Measurements from ENCODE around the gene ATAD3A.
A peak's percentile ranks its signal among the peaks of the same experiment; 100 is the strongest.
"Not testable (repeated sequence)": the region's sequence is repeated elsewhere in the genome, so short reads cannot be mapped to it uniquely, and the experiment has no call there.

The ATAD3A gene

GRCh38 chr1:1507305-1507704, 4.7 kb upstream of the ATAD3A start:
- Mint-ChIP-seq H3K9me3 (no peaks in the 10 kb centered on the region), H3K4me3 (no peak overlapping the region), H3K27me3 (no peaks in the 10 kb centered on the region), H3K4me1 (peaks cover 20% of the 10 kb centered on the region), H3K27ac (no peak overlapping the region), H3K36me3 (ENCODE audit: low read depth) (no peaks in the 10 kb centered on the region)
- ATAC-seq (no peak), DNase-seq (no peak)

GRCh38 chr1:1508775-1509464, 3.0 kb upstream of the ATAD3A start:
- H3K27ac Mint-ChIP-seq; ATAC-seq; H3K4me3 Mint-ChIP-seq; H3K36me3 Mint-ChIP-seq (ENCODE audit: low read depth); DNase-seq; H3K27me3 Mint-ChIP-seq; H3K9me3 Mint-ChIP-seq: not testable (repeated sequence)
- peaks cover 23% of the 10 kb centered on the region for H3K4me1 Mint-ChIP-seq

GRCh38 chr1:1509465-1509850, 2.5 kb upstream of the ATAD3A start:
- not testable (repeated sequence) for H3K4me3 Mint-ChIP-seq; DNase-seq; ATAC-seq; H3K9me3 Mint-ChIP-seq; H3K27me3 Mint-ChIP-seq; H3K27ac Mint-ChIP-seq; H3K36me3 Mint-ChIP-seq (ENCODE audit: low read depth)
- peaks cover 24% of the 10 kb centered on the region for H3K4me1 Mint-ChIP-seq

GRCh38 chr1:1510912-1511532, 940 bp upstream of the ATAD3A start:
- no peaks in the 10 kb centered on the region for H3K9me3 Mint-ChIP-seq
- H3K27ac Mint-ChIP-seq = peak overlapping the region; percentile 93
- H3K4me3 Mint-ChIP-seq = peak overlapping the region; percentile 91
- H3K27me3 Mint-ChIP-seq = no peaks in the 10 kb centered on the region
- H3K36me3 Mint-ChIP-seq (ENCODE audit: low read depth) = peaks cover 6% of the 10 kb centered on the region
- peaks cover 17% of the 10 kb centered on the region for H3K4me1 Mint-ChIP-seq
- DNase-seq (peak; percentile 32), ATAC-seq (no peak)

- not testable (repeated sequence) for H3K27ac Mint-ChIP-seq; H3K36me3 Mint-ChIP-seq (ENCODE audit: low read depth); H3K9me3 Mint-ChIP-seq; H3K27me3 Mint-ChIP-seq
- H3K4me3 Mint-ChIP-seq = peak overlapping the region; percentile 80
- peak; percentile 18 for DNase-seq
- peak; percentile 4 for ATAC-seq
- H3K4me1 Mint-ChIP-seq = peaks cover 17% of the 10 kb centered on the region
Observed at GRCh38 chr1:1512425-1512824, 463 bp downstream of the ATAD3A start.

- H3K9me3 Mint-ChIP-seq, ATAC-seq, DNase-seq, H3K27me3 Mint-ChIP-seq: not testable (repeated sequence)
- Mint-ChIP-seq H3K36me3 (ENCODE audit: low read depth) (peaks cover 13% of the 10 kb centered on the region), H3K4me1 (peaks cover 17% of the 10 kb centered on the region), H3K27ac (peak overlapping the region; percentile 56), H3K4me3 (peak overlapping the region; percentile 77)
Observed at GRCh38 chr1:1513675-1514074, 1.7 kb downstream of the ATAD3A start.

GRCh38 chr1:1514376-1514775, 2.4 kb downstream of the ATAD3A start:
- H3K27ac Mint-ChIP-seq, H3K27me3 Mint-ChIP-seq, DNase-seq, H3K9me3 Mint-ChIP-seq, H3K4me3 Mint-ChIP-seq, ATAC-seq: not testable (repeated sequence)
- H3K36me3 Mint-ChIP-seq (ENCODE audit: low read depth) = peaks cover 14% of the 10 kb centered on the region
- peaks cover 17% of the 10 kb centered on the region for H3K4me1 Mint-ChIP-seq

GRCh38 chr1:1516923-1517322, 5.0 kb downstream of the ATAD3A start:
- H3K4me1 Mint-ChIP-seq = peaks cover 10% of the 10 kb centered on the region
- H3K9me3 Mint-ChIP-seq, DNase-seq, H3K4me3 Mint-ChIP-seq, H3K27me3 Mint-ChIP-seq, H3K27ac Mint-ChIP-seq, ATAC-seq: not testable (repeated sequence)
- H3K36me3 Mint-ChIP-seq (ENCODE audit: low read depth) = peaks cover 18% of the 10 kb centered on the region

GRCh38 chr1:1517973-1518620, 6.1 kb downstream of the ATAD3A start:
- Mint-ChIP-seq H3K36me3 (ENCODE audit: low read depth) (peaks cover 20% of the 10 kb centered on the region), H3K4me1 (peaks cover 10% of the 10 kb centered on the region), H3K27ac (no peak overlapping the region), H3K9me3 (no peaks in the 10 kb centered on the region), H3K27me3 (no peaks in the 10 kb centered on the region), H3K4me3 (no peak overlapping the region)
- no peak for DNase-seq
- no peak for ATAC-seq

GRCh38 chr1:1518621-1519007, 6.7 kb downstream of the ATAD3A start:
- H3K4me3 Mint-ChIP-seq, ATAC-seq, H3K9me3 Mint-ChIP-seq, DNase-seq, H3K27me3 Mint-ChIP-seq, H3K27ac Mint-ChIP-seq, H3K4me1 Mint-ChIP-seq: not testable (repeated sequence)
- H3K36me3 Mint-ChIP-seq (ENCODE audit: low read depth) = peaks cover 20% of the 10 kb centered on the region

GRCh38 chr1:1519805-1520505, 8.0 kb downstream of the ATAD3A start:
- H3K4me1 Mint-ChIP-seq, H3K9me3 Mint-ChIP-seq, H3K27ac Mint-ChIP-seq, DNase-seq, H3K4me3 Mint-ChIP-seq, H3K27me3 Mint-ChIP-seq: not testable (repeated sequence)
- ATAC-seq = peak; percentile 5
- peaks cover 18% of the 10 kb centered on the region for H3K36me3 Mint-ChIP-seq (ENCODE audit: low read depth)

- Mint-ChIP-seq H3K4me3 (no peak overlapping the region), H3K27me3 (no peaks in the 10 kb centered on the region), H3K27ac (no peak overlapping the region), H3K36me3 (ENCODE audit: low read depth) (peaks cover 14% of the 10 kb centered on the region), H3K4me1 (no peaks in the 10 kb centered on the region), H3K9me3 (no peaks in the 10 kb centered on the region)
- DNase-seq (no peak), ATAC-seq (no peak)
Observed at GRCh38 chr1:1521331-1521730, 9.4 kb downstream of the ATAD3A start.

GRCh38 chr1:1522536-1522935, 10.6 kb downstream of the ATAD3A start:
- not testable (repeated sequence) for H3K27ac Mint-ChIP-seq, H3K9me3 Mint-ChIP-seq, ATAC-seq, H3K4me1 Mint-ChIP-seq, H3K27me3 Mint-ChIP-seq, H3K4me3 Mint-ChIP-seq, DNase-seq
- peaks cover 15% of the 10 kb centered on the region for H3K36me3 Mint-ChIP-seq (ENCODE audit: low read depth)

GRCh38 chr1:1523226-1523625, 11.3 kb downstream of the ATAD3A start:
- not testable (repeated sequence) for ATAC-seq
- peaks cover 12% of the 10 kb centered on the region for H3K36me3 Mint-ChIP-seq (ENCODE audit: low read depth)

GRCh38 chr1:1523651-1524050, 11.7 kb downstream of the ATAD3A start:
- DNase-seq, H3K9me3 Mint-ChIP-seq, H3K27me3 Mint-ChIP-seq, H3K27ac Mint-ChIP-seq, ATAC-seq, H3K4me3 Mint-ChIP-seq, H3K4me1 Mint-ChIP-seq: not testable (repeated sequence)
- peaks cover 10% of the 10 kb centered on the region for H3K36me3 Mint-ChIP-seq (ENCODE audit: low read depth)

More at GRCh38 chr1:1523226-1523625, 11.3 kb downstream of the ATAD3A start:
- H3K27ac Mint-ChIP-seq, H3K27me3 Mint-ChIP-seq, H3K4me3 Mint-ChIP-seq, DNase-seq, H3K9me3 Mint-ChIP-seq, H3K4me1 Mint-ChIP-seq: not testable (repeated sequence)
